Fibroblast of pulmonary artery (primary cell): ENCODE data around the gene HACD3.
"Not testable (repeated sequence)": the region's sequence is repeated elsewhere in the genome, so short reads cannot be mapped to it uniquely, and the experiment has no call there.

Experiments
- DNase-seq: peaks from one replicate; pipeline ENCODE4 v3.0.0-alpha.2; 2010; ENCODE audit warnings: low read depth
- H3K4me3 ChIP-seq: replicated peaks from 2 replicates; pipeline ENCODE4 v1.5.1; 2011; ENCODE audit warnings: low read depth, mild to moderate bottlenecking, control low read depth, low read length, moderate library complexity
- CTCF ChIP-seq: IDR thresholded peaks from 2 replicates; pipeline ENCODE4 v1.5.1; 2011; ENCODE audit warnings: mild to moderate bottlenecking, control low read depth, low read length, inconsistent platforms; ENCODE audit errors: missing control alignments

HACD3 gene

GRCh38 chr15:65541231-65541820, 11.1 kb downstream of the HACD3 start:
- H3K4me3 ChIP-seq: no peak overlapping the region
- no peak for DNase-seq
- no peak for TF ChIP-seq CTCF

GRCh38 chr15:65547841-65548240, 17.6 kb downstream of the HACD3 start:
- no peak overlapping the region for H3K4me3 ChIP-seq
- DNase-seq: no peak
- no peak for TF ChIP-seq CTCF

- DNase-seq, H3K4me3 ChIP-seq: not testable (repeated sequence)
Measured at GRCh38 chr15:65549288-65549687, 19.0 kb downstream of the HACD3 start.

GRCh38 chr15:65550681-65551098, 20.4 kb downstream of the HACD3 start:
- no peak overlapping the region for H3K4me3 ChIP-seq
- no peak for TF ChIP-seq CTCF
- DNase-seq: peak; percentile 25

- TF ChIP-seq CTCF: no peak
- H3K4me3 ChIP-seq: no peak overlapping the region
- no peak for DNase-seq
Measured at GRCh38 chr15:65551183-65551582, 20.9 kb downstream of the HACD3 start.

GRCh38 chr15:65552851-65553250, 22.6 kb downstream of the HACD3 start:
- DNase-seq, H3K4me3 ChIP-seq: not testable (repeated sequence)

- DNase-seq: no peak
- TF ChIP-seq CTCF: no peak
- no peak overlapping the region for H3K4me3 ChIP-seq
Measured at GRCh38 chr15:65553691-65554090, 23.4 kb downstream of the HACD3 start.

GRCh38 chr15:65556622-65557021, 26.4 kb downstream of the HACD3 start:
- H3K4me3 ChIP-seq: no peak overlapping the region
- DNase-seq: no peak
- TF ChIP-seq CTCF: no peak
